Keratinocyte (primary cell): ENCODE data around the gene SAPCD1.

Source experiments
- EZH2 ChIP-seq: IDR thresholded peaks from one replicate; pipeline ENCODE4 v1.6.1; 2012; ENCODE audit warnings: inconsistent platforms, mild to moderate bottlenecking, low read length, moderate library complexity
- TF ChIP-seq, protein P1 (sequence below), 3 experiments: IDR thresholded peaks in 1 of 3; conservative IDR thresholded peaks in 1 of 3; optimal IDR thresholded peaks in 1 of 3; 2 replicates in 2 of 3; 3 replicates in 1 of 3; pipeline versions ENCODE3 to v1.5.1; 2011; ENCODE audit warnings: low read length in 3 of 3, mild to moderate bottlenecking in 3 of 3, moderate library complexity in 2 of 3, control low read depth in 1 of 3, inconsistent platforms in 1 of 3; ENCODE audit not compliant: insufficient read depth in 2 of 3; ENCODE audit errors: extremely low read depth in 1 of 3

- TF ChIP-seq, protein P1, sequence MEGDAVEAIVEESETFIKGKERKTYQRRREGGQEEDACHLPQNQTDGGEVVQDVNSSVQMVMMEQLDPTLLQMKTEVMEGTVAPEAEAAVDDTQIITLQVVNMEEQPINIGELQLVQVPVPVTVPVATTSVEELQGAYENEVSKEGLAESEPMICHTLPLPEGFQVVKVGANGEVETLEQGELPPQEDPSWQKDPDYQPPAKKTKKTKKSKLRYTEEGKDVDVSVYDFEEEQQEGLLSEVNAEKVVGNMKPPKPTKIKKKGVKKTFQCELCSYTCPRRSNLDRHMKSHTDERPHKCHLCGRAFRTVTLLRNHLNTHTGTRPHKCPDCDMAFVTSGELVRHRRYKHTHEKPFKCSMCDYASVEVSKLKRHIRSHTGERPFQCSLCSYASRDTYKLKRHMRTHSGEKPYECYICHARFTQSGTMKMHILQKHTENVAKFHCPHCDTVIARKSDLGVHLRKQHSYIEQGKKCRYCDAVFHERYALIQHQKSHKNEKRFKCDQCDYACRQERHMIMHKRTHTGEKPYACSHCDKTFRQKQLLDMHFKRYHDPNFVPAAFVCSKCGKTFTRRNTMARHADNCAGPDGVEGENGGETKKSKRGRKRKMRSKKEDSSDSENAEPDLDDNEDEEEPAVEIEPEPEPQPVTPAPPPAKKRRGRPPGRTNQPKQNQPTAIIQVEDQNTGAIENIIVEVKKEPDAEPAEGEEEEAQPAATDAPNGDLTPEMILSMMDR (optimal IDR thresholded peaks at IDR 0.05 in 1 of 3, IDR thresholded peaks at IDR 0.05 in 1 of 3, conservative IDR thresholded peaks at IDR 0.05 in 1 of 3; ENCODE audit: extremely low read depth in 1 of 3, insufficient read depth in 2 of 3, low read length in 3 of 3): no peak
- TF ChIP-seq EZH2: no peak
Observed at GRCh38 chr6:31713991-31714684, 48.3 kb upstream of the SAPCD1 start.
